Stimulated activated CD4-positive, alpha-beta T cell treated with anti-CD3 and anti-CD28 coated beads, Interleukin-15, amount 100 ng/mL, for 24 hours (primary cell): ENCODE data around the gene TMC8.
A peak's percentile ranks its signal among the peaks of the same experiment; 100 is the strongest.
"Not testable (repeated sequence)": the region's sequence is repeated elsewhere in the genome, so short reads cannot be mapped to it uniquely, and the experiment has no call there.

Experiments used
- DNase-seq: peaks from one replicate; pipeline ENCODE4 v3.0.0-alpha.2; 2020

Gene TMC8

GRCh38 chr17:78138204-78139060 is 7.9 kb downstream of the TMC8 start:
- DNase-seq: peak; percentile 27

- DNase-seq: not testable (repeated sequence)
These were observed 9.2 kb downstream of the TMC8 start for GRCh38 chr17:78139861-78140168.

- DNase-seq: peak; percentile 98
These were observed 9.8 kb downstream of the TMC8 start for GRCh38 chr17:78140169-78141051.

GRCh38 chr17:78141437-78142118 is 11.0 kb downstream of the TMC8 start:
- no peak for DNase-seq

GRCh38 chr17:78142119-78142861 is 11.7 kb downstream of the TMC8 start:
- peak; percentile 31 for DNase-seq

GRCh38 chr17:78143214-78144146 is 12.9 kb downstream of the TMC8 start:
- no peak for DNase-seq

GRCh38 chr17:78144147-78144719 is 13.7 kb downstream of the TMC8 start:
- no peak for DNase-seq

- no peak for DNase-seq
These were observed 14.4 kb downstream of the TMC8 start for GRCh38 chr17:78144736-78145641.

GRCh38 chr17:78146471-78146869 is 15.9 kb downstream of the TMC8 start:
- no peak for DNase-seq

- no peak for DNase-seq
These were observed 16.3 kb downstream of the TMC8 start for GRCh38 chr17:78146881-78147280.

- no peak for DNase-seq
These were observed 16.9 kb downstream of the TMC8 start for GRCh38 chr17:78147315-78147998.

- DNase-seq: no peak
These were observed 17.9 kb downstream of the TMC8 start for GRCh38 chr17:78148286-78149016.

- DNase-seq: no peak
These were observed 21.0 kb downstream of the TMC8 start for GRCh38 chr17:78151514-78152008.

- DNase-seq: no peak
These were observed 24.6 kb downstream of the TMC8 start for GRCh38 chr17:78154903-78155811.

GRCh38 chr17:78159575-78160158 is 29.1 kb downstream of the TMC8 start:
- DNase-seq: peak; percentile 47

GRCh38 chr17:78163881-78164747 is 33.5 kb downstream of the TMC8 start:
- no peak for DNase-seq
